ENCODE data around the gene ARHGAP44. TPM values are rescaled to one million over a fixed set of nuclear protein-coding genes. Genes with fewer than 3 reads are reported as not detected.

ARHGAP44 gene
- total and polyA plus RNA-seq, 2 of the 8 experiments (the other 6 are each of a cell fraction or from before 2014, with no cell fraction given) = 6.2 to 22.2 TPM

- no peaks in the 10 kb centered on the region for H3K36me3 ChIP-seq (ENCODE audit: control insufficient read depth in 2 of 4, insufficient read depth in 4 of 4, low read length in 3 of 4)
Measured at GRCh38 chr17:12877953-12878669, 88.8 kb downstream of the ARHGAP44 start.

More at GRCh38 chr17:12877953-12878669, 88.8 kb downstream of the ARHGAP44 start:
- Histone ChIP-seq H4K8ac (ENCODE audit: extremely low read depth, insufficient read depth, low read length) (no peak overlapping the region), H3K23ac (ENCODE audit: insufficient read length) (no peak overlapping the region), H2AFZ (ENCODE audit: low read length) (no peak overlapping the region), H3K4me2 (ENCODE audit: insufficient read depth in 1 of 2, low read depth in 2 of 2, low read length in 2 of 2) (no peak overlapping the region), H3K4me1 (replicated peaks in 1 of 4; ENCODE audit: control insufficient read depth in 3 of 4, insufficient read depth in 4 of 4, low read length in 3 of 4) (no peaks in the 10 kb centered on the region), H4K91ac (replicated peaks; ENCODE audit: insufficient read length, low read length) (no peak overlapping the region), H2BK15ac (ENCODE audit: low read length) (no peak overlapping the region), H3K79me1 (ENCODE audit: low read depth, low read length) (peaks cover 2% of the 10 kb centered on the region), H3K56ac (replicated peaks; ENCODE audit: insufficient read length, low read depth, low read length) (no peak overlapping the region), H3K27ac (ENCODE audit: low read depth, low read length) (no peak overlapping the region), H3K9me3 (ENCODE audit: insufficient read depth in 2 of 2, low read depth in 1 of 2, low read length in 1 of 2) (no peaks in the 10 kb centered on the region), H3K9ac (replicated peaks in 1 of 4; ENCODE audit: extremely low read depth in 1 of 4, low read depth in 3 of 4, low read length in 3 of 4) (no peak overlapping the region), H3K27me3 (replicated peaks in 1 of 4; ENCODE audit: control insufficient read depth in 3 of 4, extremely low read depth in 1 of 4, insufficient read depth in 3 of 4, low read length in 3 of 4) (no peaks in the 10 kb centered on the region), H3K4me3 (ENCODE audit: extremely low read depth in 1 of 4, insufficient read depth in 2 of 4, low read depth in 3 of 4, low read length in 4 of 4) (no peak overlapping the region), H2BK120ac (replicated peaks; ENCODE audit: low read depth, low read length) (no peak overlapping the region), H2BK12ac (ENCODE audit: low read depth, low read length) (no peak overlapping the region), H3K18ac (ENCODE audit: extremely low read depth, low read length) (no peak overlapping the region), H3K79me2 (ENCODE audit: control insufficient read depth in 1 of 2, insufficient read depth in 2 of 2, low read length in 2 of 2) (no peaks in the 10 kb centered on the region), H2AK5ac (ENCODE audit: low read depth, low read length) (no peak overlapping the region), H4K5ac (ENCODE audit: insufficient read length, low read depth, low read length) (no peak overlapping the region), H4K20me1 (replicated peaks in 1 of 2; ENCODE audit: control insufficient read depth in 1 of 2, insufficient read depth in 2 of 2, low read length in 2 of 2) (no peaks in the 10 kb centered on the region), H3K23me2 (ENCODE audit: low read depth, low read length) (no peaks in the 10 kb centered on the region; the same call in 1 of the 2 replicates), H2BK20ac (ENCODE audit: low read length) (no peak overlapping the region), H2BK5ac (ENCODE audit: low read depth, low read length) (no peak overlapping the region), H3K4ac (replicated peaks; ENCODE audit: insufficient read length, low read depth, low read length) (no peak overlapping the region), H3K14ac (ENCODE audit: insufficient read length) (no peak overlapping the region)
- DNase-seq (ENCODE audit: low read depth in 1 of 2, low spot score in 2 of 2) (no peak), FAIRE-seq (no peak)
- 77% methylated on average over 8 of the region's 8 CpGs; no CpG with 5 or more reads in 1 of the 2 experiments for WGBS, 2 experiments (ENCODE audit: extremely low coverage in 1 of 2, insufficient coverage in 1 of 2, insufficient read length in 1 of 2, insufficient replicate concordance in 2 of 2, low coverage in 1 of 2, low lambda C conversion rate in 2 of 2, missing lambda C conversion rate in 1 of 2)
- ChIA-PET POLR2A (ENCODE audit: partially characterized antibody) (no interaction called here), CTCF (ENCODE audit: partially characterized antibody) (no interaction called here)
- TF ChIP-seq SUZ12 (IDR thresholded peaks at IDR 0.05; ENCODE audit: low read length) = no peak
- no peak for TF ChIP-seq CTCF (IDR thresholded peaks at IDR 0.05; ENCODE audit: control extremely low read depth in 1 of 3, insufficient read depth in 1 of 3, low read depth in 1 of 3, low read length in 3 of 3)

Data from H1 (cell line).